Measurements from ENCODE around the gene CHMP1B.

CHMP1B gene

GRCh38 chr18:11851146-11851805 is at the start of gene CHMP1B:
Gene CHMP1B, plus strand, starts transcription at chr18:11851413. Its CDS starts 99 bp downstream, at chr18:11851512.
- DNase-seq = peak; percentile 94

- no peak for DNase-seq
These were observed 49.6 kb upstream of the CHMP1B start for GRCh38 chr18:11801573-11801972.

- DNase-seq = no peak
These were observed 49.1 kb upstream of the CHMP1B start for GRCh38 chr18:11802158-11802557.

DNA sequence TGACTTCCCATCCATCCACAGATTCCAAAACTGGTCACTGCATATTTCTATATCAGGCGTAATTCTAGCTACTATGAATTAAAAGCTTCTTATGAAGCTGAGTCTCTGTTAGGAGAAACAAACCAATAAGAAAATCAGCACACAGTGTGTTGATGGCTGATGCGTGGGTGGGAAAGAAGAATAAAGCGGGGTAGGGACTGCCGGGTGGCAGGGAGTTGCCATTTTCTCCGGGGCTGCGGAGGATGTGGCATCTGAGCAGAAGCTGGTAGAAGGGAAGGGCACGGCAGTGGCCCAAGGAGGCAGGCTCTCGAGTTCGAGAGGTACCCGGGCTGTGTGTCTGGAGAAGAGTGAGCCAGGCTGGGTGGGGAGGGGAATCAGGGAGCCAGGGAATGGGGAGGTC is 48.6 kb upstream of the CHMP1B start:
- DNase-seq = no peak

GRCh38 chr18:11807233-11807632 is 44.0 kb upstream of the CHMP1B start:
- no peak for DNase-seq

GRCh38 chr18:11808001-11808855 is 43.0 kb upstream of the CHMP1B start:
- DNase-seq = no peak

- DNase-seq = no peak
These were observed 41.3 kb upstream of the CHMP1B start for GRCh38 chr18:11809895-11810294.

DNA sequence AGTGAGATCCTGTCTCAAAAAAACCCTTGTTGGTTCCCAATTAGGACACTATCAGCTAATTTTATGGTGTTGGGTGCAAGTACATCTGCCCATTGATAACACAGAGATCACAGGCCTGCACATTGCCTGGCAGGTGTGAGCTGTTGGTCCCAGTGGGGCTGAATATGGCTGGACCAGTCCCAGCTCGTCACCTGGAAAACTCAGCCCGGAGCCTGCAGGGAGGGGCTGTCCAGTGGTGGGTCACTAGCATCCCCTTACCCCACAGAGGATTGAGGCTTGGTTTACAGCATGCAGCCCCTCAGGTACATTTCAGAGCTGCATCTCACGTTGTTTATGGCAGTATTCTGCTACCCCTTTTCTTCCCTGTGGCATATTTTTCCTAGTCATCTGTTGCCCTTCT is 40.8 kb upstream of the CHMP1B start:
- no peak for DNase-seq

DNA sequence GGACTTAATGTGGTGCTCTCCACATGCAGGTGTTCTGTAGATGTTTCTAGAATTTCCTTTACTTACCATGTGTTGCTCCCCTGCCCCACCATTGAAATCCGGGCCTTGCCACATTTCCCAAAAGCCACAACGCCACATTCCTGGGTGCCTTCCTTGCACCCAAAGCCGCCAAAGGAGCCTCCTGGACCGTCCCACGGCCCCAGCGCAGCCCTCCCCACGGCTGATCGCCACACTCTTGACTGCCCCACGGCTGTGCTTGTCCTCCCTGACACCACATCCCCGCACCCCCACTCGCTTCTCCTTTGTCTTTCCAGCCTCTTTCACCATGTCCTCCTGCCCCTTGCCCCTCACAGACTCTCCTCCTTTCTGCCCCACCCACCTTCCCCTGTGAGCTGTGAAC is 40.2 kb upstream of the CHMP1B start:
- DNase-seq = no peak

DNA sequence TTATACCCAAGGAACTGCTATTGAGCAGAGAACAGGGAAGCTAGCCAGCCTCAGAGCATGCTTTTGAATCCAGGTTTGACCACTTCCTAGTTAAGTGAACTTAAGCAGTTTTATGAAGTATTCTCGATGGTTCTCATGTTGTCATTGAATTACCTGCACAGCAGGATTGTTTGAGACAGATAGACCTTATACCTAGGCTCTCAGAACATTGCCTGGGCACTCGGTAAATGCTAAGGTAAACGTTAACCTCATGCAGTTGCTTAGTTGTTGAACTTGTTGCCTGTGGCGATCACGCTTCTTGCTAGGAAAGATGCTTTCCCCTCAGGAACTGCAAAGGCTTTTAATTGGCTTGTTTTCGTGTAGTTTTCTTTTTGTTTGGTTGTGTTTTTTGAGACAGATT is 34.0 kb upstream of the CHMP1B start:
- no peak for DNase-seq

DNA sequence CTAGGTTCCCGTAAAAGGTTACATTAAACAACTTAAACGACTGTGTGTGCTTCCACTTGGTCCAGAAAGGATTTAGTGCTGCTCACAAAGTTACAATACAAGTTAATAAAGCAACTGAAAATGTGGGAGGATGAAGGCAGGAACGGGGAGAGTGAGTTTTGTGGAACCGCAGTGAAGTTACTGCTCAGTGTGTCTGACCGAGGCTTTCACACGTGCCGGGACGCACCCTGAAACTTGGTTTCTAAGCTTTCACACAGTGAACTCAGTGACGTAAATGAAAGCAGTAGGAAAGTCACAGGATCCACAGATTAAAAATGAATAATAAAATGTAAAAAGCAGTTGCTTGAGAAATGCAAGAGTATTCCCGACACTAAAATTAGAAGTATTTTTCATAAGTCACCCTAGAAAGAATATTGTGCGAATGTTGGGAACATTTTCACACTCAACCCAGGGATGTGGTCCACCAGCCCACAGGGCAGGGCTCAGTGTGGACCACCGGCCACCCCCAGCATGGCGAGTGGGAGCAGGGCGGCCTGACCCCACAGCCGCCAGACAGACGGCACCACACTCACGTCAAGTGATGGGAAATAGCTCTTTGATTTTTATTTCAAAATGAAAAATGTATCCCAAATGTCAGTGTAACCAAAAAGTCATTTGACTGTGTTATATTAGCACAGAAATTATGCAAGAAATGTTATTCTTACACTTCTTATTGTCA is 32.6 kb upstream of the CHMP1B start:
- DNase-seq = no peak

DNA sequence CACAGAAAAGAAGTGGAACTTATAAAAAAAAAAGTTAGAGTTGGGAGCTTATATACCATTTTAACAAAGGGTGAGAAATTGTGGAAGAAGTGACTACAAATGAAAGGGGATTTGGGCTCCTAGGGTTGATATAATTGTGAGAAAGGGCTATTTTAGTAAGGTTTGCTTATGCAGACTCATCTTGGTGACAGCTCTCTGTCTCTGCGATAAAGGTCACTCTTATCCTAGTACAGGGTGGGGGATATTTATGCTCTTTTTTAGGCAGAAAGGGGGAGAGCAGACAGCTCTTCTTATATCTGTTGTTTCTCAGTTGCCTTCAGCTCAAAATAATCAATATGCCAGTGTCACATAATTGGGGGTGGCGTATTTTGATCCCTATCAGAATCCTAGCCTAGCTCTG is 31.3 kb upstream of the CHMP1B start:
- no peak for DNase-seq

GRCh38 chr18:11820697-11821096 is 30.5 kb upstream of the CHMP1B start:
- no peak for DNase-seq

DNA sequence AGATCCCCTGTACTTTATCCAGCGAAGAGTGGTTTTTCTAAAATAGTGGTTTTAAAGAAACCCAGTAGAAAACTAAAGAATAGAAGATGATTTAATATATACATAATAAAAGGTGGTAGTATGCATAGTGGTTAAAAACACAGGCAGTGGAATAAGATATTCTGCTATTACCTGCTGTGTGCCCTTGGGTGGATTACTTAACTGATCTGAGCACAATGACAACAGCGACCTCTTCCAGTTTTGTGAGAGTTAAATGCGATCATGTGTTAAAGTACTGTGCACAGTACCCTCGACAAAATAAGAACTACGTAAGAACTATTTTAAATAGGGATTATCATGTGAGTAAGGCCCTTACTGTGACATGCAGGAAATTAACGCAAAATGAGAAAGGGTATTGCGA is 30.0 kb upstream of the CHMP1B start:
- DNase-seq = no peak

DNA sequence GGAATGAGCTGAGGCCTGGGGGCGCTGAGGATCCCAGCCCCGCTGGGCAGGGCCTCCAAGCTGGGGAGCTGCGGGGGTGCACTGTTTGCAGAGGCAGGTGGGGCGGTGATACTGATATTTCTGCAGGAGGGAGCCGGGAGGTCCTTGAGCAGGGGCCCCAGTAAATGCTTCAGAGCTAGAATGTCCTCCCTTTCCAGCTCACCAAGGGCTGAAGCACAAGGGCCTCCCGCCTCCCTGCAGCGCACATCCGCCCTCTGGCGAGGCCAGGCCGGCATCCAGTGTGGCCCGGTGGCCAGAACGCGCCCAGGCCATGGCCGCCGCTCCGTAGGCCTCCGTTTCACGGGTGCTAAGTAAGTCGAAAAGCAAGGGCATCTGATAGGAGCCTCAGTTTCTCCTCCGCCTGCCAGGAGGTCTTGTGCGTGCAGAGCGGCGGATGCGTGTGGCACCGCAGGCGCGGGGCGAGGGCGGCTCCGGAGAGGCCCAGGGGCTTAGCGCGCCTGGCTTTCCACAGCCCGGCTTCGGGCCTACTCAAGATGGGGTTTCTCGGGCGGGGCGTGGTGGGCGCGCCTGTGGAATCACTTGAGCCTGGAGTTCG is 29.5 kb upstream of the CHMP1B start:
- DNase-seq = no peak

DNA sequence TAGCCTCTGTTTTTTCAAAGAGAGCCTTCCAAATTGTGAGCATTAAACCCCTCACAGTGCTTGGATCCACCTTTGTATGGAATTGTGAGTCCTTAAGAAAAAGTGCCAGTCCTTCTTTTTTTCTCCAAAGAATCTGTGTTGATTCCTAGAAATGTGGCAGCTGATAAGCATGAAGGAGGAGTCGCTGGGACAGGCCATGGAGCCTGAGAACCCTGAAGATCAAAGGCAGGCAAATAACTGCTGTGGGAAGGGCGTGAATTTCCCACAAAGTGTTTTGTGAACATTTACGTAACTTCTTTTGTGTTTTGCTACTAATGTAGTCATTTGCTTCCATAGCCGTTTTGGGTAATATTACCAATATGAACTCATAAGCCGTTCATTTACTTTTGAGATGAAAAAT is 27.7 kb upstream of the CHMP1B start:
- DNase-seq = no peak

- no peak for DNase-seq
These were observed 24.4 kb upstream of the CHMP1B start for GRCh38 chr18:11826836-11827235.

GRCh38 chr18:11828786-11829432 is 22.3 kb upstream of the CHMP1B start:
- DNase-seq = no peak

DNA sequence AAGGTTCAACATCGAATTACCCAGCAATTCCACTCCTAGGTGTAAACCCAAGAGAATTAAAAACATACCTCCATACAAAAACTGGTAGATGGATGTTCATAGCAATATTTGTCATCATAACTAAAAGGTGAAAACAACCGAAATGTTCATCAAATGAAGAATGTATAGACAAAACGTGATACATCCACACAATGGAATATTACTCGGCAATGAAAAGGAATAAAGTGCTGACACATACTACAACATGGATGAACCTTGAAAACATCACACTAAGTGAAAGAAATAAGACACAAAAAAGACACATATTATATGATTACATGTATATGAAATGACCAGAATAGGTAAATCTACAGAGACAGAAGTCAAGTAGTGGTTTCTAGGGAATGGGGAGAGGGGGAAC is 20.6 kb upstream of the CHMP1B start:
- DNase-seq = no peak

DNA sequence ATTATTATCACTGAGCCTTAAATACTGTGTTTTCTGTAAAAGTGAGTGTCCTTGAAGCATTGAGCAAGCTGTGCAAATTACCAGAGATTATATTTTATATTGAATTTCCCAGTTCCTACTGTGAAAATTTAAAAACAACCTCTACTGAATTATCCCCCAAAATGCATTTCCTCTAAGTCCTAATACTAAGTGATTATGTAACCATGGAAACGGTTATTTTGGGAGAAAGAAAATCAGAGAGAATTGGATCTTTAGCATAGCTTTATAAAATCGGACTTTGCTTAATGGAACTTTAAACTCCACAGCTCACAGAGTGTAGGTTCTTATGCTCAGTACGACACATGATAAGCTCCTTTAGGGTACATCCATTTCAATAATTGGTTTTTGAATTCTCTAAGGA is 19.3 kb upstream of the CHMP1B start:
- no peak for DNase-seq

DNA sequence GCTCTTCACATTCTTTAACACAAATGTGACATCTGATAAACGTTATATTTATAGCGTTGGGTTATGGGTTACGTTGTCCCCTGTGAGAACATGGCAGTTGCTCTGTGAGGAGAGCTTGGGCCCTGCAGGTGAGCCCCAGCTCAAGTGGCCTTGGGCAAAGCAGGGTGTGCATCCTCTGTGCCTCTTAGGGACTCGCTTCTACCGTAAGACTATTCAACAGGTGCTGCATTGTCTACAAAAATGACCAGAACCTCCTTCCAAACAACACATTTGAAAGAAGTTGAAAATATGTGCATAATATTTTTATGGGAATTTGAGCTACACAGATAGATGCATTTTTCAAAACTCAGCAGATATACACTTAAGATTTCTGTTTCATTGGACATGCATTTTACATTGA is 16.4 kb upstream of the CHMP1B start:
- no peak for DNase-seq

GRCh38 chr18:11839556-11839955 is 11.7 kb upstream of the CHMP1B start:
- DNase-seq = no peak

DNA sequence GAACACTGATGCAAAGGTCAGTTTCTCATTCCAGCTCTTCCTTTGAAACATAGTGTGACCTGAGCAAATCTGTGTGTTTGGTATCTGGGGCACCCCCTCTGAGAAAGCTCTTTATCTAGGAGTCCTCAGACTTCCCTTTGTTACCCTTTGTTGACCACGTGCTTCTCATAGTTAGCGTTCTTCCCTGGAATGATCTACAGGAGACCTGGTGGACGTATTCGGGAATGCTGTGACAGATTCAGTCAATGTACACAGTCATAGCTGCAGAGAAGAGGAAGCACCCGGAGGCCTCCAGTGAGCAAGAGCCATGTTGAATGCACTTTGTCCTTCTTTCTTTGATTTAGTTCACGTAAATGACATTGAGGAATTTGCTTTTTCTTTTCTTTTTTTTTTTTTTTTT is 10.7 kb upstream of the CHMP1B start:
- DNase-seq = no peak
